Right lobe of liver (tissue), 4 donors: Measurements from ENCODE around the gene SOX14.

Experiments
- POLR2A ChIP-seq: fragments of 450-650 bp; IDR thresholded peaks from one replicate; pipeline ENCODE4 v1.6.1; 2017; ENCODE audit warnings: antibody characterized with exemption, mild to moderate bottlenecking
- TF ChIP-seq, protein P1 (sequence below), 4 donors: fragments of 200-600 bp in 3 of 4; fragments of 450-650 bp in 1 of 4; IDR thresholded peaks; one replicate each; pipeline versions ENCODE4 v1.5.1 to v1.8.0; 2016 to 2022; ENCODE audit warnings: antibody characterized with exemption in 4 of 4, mild to moderate bottlenecking in 2 of 4
- donor health status: DM: no; HTN: no; CAD: no.
- donor health status: DM: no; HTN: no; CAD: no.
- donor health status: DM: no; HTN: yes; CAD: no.

DNA sequence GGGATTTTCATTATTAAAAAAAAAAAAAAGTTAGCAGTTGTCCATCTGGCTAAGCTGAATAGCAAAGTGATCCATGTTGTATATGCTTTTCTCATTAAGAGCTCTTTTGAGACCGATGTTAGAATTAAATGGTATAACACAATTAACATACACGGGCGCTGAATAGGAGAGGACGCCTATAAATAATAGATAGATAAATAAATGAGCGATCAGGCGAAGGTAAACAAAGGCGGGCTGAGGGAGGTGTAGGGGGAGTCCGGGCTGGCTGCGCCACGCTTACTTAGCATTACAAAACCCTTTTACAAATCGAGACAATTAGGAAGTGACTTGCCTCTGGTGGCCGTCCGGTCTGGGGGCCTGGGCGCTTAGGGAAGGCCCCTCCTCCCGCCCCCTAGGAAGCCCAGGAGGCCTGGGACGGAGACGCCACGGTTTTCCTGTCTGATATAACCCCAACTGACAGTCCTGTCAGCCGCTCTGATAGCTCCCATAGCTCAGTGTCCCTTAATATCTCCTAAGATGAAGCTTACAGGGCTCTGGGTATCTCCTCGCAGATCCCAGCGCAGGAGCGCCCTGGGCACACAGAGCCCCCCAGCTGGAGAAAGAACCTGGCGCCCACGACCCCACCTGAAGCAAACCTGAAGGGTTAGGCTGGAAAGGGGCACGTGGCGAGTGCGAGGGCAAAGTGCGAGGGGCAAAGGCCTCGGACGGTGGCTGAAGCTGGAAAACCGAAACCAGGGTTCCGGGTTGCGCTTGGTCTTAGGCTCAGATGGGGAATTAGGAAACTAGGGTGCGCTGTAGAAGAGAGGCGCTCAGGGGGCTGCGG, 3.6 kb downstream of the SOX14 start:
- TF ChIP-seq, protein P1, sequence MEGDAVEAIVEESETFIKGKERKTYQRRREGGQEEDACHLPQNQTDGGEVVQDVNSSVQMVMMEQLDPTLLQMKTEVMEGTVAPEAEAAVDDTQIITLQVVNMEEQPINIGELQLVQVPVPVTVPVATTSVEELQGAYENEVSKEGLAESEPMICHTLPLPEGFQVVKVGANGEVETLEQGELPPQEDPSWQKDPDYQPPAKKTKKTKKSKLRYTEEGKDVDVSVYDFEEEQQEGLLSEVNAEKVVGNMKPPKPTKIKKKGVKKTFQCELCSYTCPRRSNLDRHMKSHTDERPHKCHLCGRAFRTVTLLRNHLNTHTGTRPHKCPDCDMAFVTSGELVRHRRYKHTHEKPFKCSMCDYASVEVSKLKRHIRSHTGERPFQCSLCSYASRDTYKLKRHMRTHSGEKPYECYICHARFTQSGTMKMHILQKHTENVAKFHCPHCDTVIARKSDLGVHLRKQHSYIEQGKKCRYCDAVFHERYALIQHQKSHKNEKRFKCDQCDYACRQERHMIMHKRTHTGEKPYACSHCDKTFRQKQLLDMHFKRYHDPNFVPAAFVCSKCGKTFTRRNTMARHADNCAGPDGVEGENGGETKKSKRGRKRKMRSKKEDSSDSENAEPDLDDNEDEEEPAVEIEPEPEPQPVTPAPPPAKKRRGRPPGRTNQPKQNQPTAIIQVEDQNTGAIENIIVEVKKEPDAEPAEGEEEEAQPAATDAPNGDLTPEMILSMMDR (IDR thresholded peaks at IDR 0.05) = no peak
- TF ChIP-seq POLR2A = no peak
